ENCODE results near the gene KLK4. TPM values are rescaled to one million over a fixed set of nuclear protein-coding genes. Genes with fewer than 3 reads are reported as not detected.

Gene KLK4
- total and polyA plus RNA-seq, 9 of the 15 experiments (the other 6 are each of a cell fraction or from before 2014, with no cell fraction given) = not detected

GRCh38 chr19:50899569-50899968, 11.6 kb downstream of the KLK4 start (continued):
- TF ChIP-seq ZKSCAN8 (CRISPR knock-in tag; IDR thresholded peaks at IDR 0.05) (no peak), HDAC1 (IDR thresholded peaks at IDR 0.05) (no peak), DPF2 (IDR thresholded peaks at IDR 0.05) (no peak), ESRRB (CRISPR knock-in tag; IDR thresholded peaks at IDR 0.05; ENCODE audit: borderline replicate concordance) (no peak), HINFP (tag; conservative IDR thresholded peaks at IDR 0.05; ENCODE audit: low read depth) (no peak), MAZ (CRISPR knock-in tag; conservative IDR thresholded peaks at IDR 0.05 in 1 of 2, IDR thresholded peaks at IDR 0.05 in 1 of 2) (no peak), BRCA1 (IDR thresholded peaks at IDR 0.05) (no peak), BRCA1 (CRISPR knock-in tag; IDR thresholded peaks at IDR 0.05) (no peak), NFE2 (IDR thresholded peaks at IDR 0.05; ENCODE audit: low read depth) (no peak), BRD9 (IDR thresholded peaks at IDR 0.05; ENCODE audit: low read depth, partially characterized antibody) (no peak), NFYB (IDR thresholded peaks at IDR 0.05; ENCODE audit: extremely low read depth, insufficient read length) (no peak), ZNF239 (CRISPR knock-in tag; IDR thresholded peaks at IDR 0.05) (no peak), SNRNP70 (optimal IDR thresholded peaks at IDR 0.05; ENCODE audit: low read depth, low read length) (no peak), TAF15 (IDR thresholded peaks at IDR 0.05; ENCODE audit: low read depth, low read length) (no peak), TBP (optimal IDR thresholded peaks at IDR 0.05; ENCODE audit: low read depth, low read length) (no peak), VEZF1 (CRISPR knock-in tag; IDR thresholded peaks at IDR 0.05) (peak; percentile 24; the same call in 1 of the 2 replicates), MEF2A (IDR thresholded peaks at IDR 0.05; ENCODE audit: control insufficient read depth, low read depth, low read length) (no peak), ZNF79 (CRISPR knock-in tag; IDR thresholded peaks at IDR 0.05; ENCODE audit: low read depth) (no peak), TRIM28 (IDR thresholded peaks at IDR 0.05) (no peak), RFX5 (IDR thresholded peaks at IDR 0.05; ENCODE audit: low read depth, low read length) (no peak), JUNB (CRISPR knock-in tag; conservative IDR thresholded peaks at IDR 0.05) (no peak), HBP1 (CRISPR knock-in tag; IDR thresholded peaks at IDR 0.05) (no peak), ZNF512 (tag; IDR thresholded peaks at IDR 0.05) (no peak), TAL1 (IDR thresholded peaks at IDR 0.05) (no peak), U2AF2 (optimal IDR thresholded peaks at IDR 0.05; ENCODE audit: low read depth, low read length) (no peak), NR2F6 (CRISPR knock-in tag; IDR thresholded peaks at IDR 0.05) (no peak), NFE2L1 (tag; IDR thresholded peaks at IDR 0.05; ENCODE audit: borderline replicate concordance, low read depth) (no peak)

Measured in K562 (cell line).